HG02852 (cell line): ENCODE results near the gene EVA1A.

Source experiments
- ATAC-seq: cut with Tn5 transposase; IDR thresholded peaks from one replicate; pipeline ENCODE4 v1.9.1; 2021; ENCODE audit warnings: mild to moderate bottlenecking, moderate library complexity; ENCODE audit not compliant: unreplicated experiment

Gene EVA1A

DNA sequence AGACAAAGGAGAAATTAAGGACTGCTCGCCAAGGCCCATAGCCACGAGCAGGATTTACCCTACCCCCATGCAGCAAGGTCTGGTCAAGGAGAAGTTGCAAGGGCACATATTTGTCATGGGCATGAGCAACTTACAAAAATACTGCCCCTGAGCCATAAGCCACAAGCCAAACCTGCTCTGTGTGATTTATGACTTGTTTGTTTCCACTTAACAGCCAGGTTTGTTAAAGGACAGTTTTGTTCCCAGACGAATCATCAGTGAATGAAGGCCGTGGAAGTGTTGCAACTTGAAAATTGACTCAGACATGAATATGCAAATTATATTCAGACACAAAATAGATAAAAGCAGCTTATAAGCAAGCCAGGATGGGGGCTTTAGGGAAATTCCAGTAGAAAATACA is 31.3 kb upstream of the EVA1A start:
- no peak for ATAC-seq

DNA sequence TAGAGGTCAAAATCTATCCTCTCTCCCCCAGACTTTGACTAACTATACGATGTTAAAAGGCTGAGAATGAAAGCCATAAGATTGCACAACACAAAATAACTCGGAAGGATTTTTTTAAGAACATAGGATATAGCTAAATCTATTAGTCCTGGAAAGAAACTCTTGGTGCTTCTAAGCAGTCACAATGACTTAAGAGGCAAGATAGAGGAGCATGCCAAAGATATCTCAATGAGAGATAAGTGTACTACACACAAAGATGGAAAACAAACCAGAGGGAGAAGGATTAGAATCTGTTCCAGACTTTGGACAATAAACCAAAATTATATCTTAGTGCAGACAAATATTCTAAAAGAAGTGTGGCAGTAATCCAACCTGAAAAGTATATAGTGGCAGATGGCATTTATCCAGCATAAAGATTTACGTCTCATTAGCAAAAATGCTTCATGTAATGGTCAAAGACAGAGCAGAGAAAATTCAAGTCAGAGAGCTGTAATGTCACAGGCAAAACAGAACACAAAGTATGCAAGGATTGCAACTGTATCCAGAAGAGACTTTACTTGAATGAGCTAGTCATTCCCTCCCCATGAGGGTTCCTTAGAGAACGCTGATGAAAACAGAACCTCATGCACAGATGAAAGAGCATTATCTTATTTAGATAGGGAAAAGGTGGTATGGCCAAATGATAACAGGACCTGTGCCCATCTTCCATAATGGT is 28.8 kb upstream of the EVA1A start:
- ATAC-seq, result no peak

DNA sequence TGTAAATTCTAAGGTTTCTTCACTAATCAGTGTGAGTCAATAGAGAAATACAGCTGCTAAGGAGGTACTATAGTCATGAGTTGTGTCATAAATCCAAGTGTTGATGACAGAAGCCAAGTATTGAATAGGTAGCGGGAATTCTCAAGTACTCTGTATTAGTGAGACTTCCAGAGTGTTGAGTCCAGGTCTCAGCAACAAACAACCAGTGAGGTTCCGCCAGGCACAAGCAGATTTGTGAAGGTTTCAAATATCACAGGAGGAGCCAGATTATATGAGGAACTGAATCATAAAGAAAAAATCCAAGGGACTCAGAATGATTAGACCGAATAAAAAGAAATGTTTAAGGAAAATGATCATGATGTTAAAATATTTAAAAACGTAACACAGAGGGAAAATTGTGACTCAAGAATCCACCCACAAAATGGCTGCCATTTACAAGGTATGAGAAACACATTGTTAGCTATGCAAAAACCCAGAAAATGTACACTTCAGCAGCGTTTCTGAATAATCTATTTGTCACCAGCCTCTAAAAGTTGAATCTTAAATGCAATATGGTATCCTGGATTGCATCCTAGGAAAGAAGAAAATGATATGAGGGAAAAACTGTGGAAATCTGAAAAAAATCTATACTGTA is 27.3 kb upstream of the EVA1A start:
- no peak for ATAC-seq

DNA sequence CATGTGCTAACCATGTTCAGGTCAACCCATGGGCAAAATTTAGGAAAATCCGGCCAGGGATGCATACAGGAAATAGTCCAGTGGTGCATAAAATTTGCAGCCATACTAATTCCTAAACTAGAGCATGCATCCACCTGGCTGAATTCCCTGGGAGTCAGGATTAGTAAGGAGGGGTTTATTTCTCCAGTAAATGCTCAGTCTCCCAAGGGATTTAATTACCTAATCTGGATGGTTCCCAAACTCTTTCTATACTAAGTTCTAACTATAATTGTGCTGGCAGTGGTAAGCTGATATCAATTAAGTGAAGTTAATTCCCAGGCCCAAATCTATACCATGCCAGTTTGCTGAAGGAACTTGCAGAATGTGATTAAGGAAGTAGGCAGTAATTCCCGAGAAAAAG is 26.2 kb upstream of the EVA1A start:
- no peak for ATAC-seq

DNA sequence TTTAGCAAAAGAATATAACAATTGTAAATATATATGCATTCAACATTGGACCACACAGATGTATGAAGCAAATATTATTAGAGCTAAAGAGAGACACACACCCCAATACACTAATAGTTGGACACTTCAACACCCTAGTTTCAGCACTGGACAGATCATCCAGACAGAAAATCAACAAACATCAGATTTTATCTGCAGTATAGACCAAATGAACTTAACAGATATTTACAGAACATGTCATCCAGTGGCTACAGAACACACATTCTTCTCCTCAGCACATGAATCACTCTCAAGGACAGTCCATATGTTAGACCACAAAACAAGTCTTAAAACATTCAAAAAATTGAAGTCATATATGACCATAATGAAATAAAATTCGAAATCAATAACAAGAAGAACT is 22.1 kb upstream of the EVA1A start:
- ATAC-seq, result no peak

DNA sequence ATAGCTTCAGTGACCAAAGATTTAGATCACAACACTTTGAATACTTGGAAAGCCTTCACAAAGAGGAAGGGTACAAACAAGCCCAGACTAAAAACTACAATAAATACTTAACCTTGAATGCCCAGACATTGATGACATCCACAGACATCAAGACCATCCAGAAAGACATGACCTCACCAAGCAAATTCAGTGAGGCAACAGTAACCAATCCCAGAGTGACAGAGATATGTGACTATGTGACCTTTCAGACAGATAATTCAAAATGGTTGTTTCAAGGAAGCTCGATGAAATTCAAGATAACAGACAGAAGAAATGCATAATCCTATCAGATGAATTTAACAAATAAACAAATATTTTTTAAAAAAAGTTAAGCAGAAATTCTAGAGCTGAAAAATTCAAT is 19.9 kb upstream of the EVA1A start:
- no peak for ATAC-seq

DNA sequence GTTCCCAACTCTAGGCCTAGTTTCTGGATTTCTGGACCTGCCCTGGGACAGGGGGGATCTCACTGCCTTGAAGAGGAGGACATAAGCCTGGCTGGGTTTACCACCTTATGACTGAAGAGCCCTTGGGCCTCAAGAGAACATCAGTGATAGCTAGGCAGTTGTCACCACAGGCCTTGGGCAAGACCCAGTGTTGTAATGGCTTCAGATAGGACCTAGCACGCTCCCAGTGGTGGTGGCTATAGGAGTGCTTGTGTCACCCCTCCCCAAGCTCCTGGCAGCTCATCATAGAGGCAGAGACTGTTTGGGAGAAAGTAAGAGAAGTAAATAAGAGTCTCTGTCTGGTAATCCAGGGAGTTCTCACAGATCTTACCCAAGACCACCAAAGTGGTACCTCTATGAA is 19.4 kb upstream of the EVA1A start:
- no peak for ATAC-seq

DNA sequence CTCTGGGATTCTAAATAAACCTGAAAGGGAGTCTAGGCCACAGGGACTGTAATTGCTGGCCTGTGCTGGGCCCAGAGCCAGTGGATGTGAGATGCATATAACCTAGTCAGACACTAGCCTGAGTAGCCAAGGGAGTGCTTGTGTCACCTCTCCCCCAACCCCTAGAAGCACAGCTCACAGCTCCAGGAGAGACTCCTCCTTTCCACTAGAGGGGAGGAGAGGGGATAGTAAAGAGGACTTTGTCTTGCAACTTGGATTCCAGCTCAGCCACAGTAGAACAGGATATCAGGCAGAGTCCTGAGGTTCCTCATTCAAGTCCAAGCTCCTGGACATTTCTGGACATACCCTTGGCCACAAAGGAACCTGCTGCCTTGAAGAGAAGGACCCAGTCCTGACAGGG is 18.4 kb upstream of the EVA1A start:
- ATAC-seq, result no peak

DNA sequence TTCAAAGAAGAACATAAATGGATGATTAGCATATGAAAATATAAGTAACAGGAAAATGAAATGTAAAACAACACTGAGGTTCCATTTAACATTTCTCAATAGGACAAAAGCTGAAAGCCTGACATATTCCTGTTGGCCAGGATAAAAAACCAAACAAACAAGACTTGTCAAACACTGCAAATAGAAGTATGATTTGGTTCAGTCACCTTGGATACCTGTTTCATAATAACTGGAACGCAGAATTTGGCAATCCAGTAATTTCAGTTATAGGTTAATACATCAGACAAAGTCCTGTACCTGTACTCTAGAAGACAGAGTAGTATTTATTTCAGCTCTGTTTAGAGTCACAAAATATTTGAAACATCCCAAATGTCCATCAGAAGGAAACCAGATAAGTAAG is 16.5 kb upstream of the EVA1A start:
- ATAC-seq, result no peak

DNA sequence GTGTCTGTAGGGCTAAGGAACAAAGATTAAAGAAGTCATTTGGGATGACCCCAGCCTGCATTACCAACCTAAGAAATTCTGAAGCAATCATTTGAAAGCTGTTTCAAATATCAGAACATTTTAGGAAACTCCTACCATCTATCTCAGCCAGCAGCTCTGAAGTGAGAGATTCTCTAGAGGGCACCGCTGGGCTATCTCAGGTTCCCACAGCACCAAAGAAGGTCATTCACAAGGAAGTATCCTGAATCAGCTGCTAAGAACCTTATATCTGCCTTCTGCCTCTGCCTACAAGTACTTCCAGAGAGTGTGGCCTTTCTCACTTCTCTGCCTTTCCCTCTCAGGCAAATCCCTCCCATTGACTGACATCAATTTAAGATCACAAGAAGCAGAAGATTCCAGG is 13.4 kb upstream of the EVA1A start:
- no peak for ATAC-seq

DNA sequence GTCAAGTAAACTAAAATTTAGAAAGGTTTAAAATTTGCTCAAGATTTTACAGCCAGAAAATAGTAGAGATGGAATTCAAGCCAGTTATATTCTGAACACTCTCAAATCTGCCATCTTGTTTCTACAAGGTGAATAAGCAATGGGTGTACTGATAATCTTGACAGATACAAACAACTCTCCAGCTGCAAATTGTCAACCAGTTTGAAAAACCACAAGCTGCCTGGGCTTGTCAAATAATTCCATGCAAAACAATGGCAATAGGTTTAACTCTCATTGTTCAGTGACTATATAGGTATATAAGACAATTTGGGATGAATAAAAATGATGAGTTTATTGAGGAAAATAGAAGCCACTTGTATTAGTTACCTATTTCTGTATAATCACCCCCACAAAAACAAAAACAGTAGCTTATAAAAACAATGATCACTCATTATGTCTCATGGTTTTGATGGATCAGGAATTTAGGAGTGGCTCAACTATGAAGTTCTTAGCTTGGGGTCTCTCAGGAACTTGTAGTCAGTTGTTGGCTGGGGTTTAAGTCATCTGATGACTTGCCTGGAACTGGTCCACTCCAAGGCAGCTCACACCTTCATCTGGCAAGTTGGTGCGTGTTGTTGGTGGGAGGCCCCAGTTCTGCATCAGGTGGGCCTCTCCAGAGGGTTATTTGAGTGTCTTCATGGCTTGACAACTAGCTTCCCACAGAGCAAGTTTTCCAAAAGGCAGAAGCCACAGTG is 12.6 kb upstream of the EVA1A start:
- ATAC-seq, result no peak

DNA sequence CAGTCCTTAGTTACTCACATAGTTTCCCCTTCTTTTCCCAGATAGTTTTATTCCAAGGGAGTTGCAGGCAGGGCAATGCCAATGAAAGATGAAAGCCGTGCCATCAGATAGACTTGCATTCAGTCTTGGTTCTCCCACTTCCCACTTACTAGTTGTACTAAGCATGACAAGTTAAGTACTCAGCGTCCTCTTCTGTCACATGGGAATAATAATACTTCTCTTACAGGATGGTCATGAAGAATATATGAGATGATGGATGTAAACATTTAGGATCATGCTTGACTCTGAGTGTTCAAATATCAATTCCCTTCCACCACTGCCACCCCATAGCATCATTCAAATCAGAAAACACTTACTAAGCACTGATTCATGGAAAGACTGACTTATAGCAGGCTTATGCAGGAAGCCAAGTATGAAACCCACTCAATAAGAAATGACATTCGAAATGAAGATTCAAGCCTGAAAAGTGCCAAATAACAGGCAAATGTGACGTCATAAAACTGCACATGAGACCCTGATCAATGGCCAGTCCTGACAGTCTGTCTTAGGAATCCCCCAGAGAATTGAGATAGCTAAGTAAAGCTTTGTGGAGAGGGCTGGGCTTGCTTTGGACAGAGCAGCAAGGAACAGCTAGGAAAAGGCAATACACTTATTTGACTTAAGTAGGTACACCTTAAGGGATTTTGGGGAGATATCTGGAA is 11.1 kb upstream of the EVA1A start:
- ATAC-seq, result no peak

DNA sequence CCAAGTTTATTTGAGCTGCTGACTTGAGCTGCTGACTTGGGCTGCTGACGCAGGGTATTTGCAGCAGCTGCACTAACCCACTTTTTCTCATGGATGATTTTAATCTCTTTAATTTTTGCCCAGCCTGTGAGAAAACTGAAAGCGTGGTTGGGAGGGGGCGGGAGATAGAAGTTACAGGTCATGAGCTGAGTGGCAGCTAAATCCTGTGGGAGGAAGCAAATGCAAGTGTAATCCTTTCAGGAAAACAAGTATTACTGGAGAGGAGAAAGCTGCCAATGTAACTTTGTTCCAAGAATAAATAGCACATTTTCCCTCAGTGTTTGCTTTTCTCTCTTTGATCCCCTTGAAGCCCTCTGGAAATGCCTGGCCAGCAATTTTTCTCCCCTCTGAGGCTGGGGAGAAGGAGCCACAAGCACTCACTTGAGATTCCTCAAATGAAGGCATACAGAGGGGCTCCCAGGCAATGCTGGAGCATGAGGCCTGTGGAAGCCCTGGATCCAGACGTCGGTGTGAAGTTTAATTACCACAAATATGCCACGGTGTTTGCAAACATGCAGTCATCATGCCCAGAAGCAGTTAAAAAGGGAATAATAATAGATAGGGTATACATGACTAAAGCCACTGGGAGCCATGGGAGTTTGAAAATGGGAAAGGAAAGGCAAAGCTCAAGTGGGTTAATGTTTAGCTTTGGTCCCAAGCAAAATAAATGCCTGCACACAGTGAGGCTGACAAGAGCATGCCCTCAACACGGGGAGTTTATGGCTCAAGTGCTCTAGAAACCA is 10.4 kb upstream of the EVA1A start:
- no peak for ATAC-seq

DNA sequence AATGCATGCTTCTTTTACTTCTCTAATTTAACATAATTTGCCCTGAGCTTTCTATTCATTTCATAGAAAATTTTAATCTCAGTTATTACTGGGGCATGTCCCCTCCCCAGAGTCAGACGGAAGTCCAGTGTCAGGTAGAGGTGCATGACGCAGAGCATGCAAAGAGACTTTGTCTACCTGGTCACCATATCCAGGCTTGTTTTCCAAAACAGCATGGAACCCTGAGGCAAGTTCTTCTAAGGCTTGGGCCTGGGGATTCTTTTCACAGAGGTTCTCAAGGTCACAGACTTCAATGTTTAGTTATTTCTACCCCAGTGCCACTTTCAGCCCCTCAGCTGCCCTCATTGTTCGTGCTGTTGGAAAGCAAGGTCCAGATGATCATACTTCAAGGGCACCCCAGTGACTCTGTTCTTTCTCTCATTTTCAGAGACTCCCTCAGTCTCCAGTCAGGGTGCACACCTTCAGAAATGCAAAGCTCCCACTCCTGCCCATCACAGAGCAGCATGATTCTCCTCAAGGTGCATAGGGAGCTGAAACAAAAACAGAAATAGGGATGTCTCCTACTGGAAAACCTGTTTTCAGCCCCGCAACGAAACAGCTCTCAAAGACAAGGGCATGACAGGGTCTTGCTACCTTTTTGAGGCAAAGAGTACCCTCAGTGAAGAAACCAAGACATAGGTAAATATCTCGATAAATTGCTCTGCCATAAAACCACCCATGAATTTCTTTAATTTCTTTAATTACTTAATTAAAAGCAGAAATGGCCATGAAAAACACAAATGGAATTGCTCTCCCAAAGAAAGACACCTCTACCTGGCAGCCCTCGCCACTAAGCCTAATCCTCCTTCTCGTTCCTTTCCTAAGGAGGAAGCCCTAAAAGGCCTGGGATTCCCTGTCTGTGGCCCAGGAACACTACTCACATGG is 9.5 kb upstream of the EVA1A start:
- no peak for ATAC-seq

DNA sequence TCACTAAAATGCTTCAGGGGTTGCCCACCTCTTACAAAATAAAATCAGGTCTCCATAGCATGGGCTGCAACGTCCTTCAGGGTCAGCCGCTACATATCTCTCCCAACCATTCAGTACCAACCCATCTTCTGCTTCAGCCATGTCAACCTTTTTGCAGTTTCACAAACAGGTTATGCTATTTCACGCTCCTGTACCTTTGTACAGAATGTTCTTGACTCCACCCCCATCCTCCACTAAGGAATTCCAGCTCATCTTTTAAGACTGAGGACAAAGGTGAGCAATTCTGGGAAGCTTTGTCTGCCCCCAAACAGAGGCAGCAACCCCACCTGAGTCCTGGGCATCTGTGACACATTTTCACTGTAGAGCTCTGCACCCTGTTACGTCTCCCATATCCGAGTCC is 8.8 kb upstream of the EVA1A start:
- ATAC-seq, result no peak

DNA sequence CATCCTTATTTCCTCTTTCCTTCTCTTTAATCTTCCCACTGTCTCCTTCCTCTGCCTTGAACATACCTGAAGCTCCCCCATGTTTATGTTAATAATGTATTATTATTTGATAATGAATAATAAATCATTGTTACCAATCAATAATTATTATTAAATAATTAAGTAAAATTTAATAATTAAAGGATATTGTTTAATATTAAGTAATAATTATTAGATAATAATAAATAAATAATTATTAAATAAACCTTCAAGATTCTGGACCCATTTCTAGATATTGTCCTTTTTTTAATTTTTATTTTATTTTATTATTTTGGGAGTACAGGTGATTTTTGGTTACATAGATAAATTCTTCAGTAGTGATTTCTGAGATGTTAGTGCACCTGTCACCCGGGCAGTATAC is 7.4 kb upstream of the EVA1A start:
- ATAC-seq, result no peak

DNA sequence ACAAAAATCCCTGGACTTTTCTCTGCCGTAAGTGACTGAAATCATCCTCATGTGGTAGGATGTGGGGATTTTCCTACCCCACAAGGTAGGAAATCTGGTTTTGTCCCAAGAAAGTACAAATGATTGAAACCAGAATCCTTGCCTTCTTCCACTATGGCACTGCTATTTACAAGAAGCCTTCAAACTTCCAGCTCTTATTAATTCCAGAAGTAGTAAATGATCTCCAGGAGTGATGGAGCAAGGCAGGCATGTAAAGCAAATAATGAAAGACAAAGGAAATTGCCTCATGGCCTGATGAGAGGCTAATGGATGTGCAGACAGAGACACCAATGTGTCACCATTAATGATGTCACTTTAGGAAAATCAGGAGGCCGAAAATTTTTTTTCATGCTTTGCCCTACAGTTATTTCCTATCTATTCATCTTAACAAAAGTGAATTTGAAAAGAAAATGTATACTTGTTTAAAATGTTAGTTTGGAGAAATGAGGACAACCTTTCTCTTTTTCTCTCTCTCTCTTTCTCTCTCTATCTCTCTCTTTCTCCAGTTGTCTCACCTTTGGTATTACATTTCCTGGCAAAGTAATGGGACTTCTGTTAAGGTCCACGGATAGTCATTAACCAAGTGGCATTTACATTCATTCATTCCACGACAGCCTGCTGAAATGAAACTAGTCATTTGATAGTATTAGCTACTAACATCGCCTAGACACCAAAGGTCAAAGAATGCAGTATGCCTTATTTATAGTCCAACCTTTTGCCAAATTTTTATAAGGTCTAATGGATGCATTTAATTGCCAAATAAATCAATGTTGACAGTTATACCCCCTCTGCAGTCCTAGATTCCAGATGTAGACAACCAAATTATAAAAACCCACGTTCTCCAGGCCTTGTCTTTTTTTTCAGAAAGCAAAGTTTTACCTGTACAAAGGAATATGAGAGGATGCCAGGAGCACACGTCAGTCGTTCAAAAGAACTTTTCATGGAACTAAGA is 5.0 kb upstream of the EVA1A start:
- no peak for ATAC-seq

DNA sequence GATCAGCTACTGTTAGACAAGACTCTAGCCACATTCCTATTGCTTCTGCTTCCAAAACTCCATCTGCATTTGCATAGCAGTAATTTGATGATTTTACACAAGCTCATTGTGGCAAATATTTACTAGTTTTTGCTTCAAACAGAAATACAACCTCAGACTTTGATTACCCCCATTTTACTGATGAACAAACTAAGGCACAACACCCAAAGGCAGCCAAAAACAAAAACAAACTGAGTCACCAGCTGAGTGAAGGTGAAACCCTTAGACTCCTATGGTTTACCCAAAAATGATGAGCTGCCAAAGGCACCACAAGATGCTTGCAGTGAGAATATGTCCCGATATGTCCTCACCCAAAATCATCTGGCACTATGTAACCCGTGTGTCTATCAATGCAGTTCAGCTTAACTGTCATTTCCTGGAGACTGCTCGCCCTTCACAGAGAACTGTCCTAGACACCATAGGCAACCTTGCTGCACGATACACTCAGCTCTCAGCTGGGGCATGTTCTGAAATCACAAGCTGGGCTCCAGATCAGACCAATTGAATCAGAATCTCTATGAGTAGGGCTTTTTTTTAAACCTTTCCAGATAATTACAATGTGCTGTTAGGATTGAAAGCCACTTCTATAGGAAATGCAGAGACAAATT is 4.1 kb upstream of the EVA1A start:
- no peak for ATAC-seq
